HG02981 (cell line): ENCODE measurements around the gene SF1.

ENCODE experiments used
- ATAC-seq: cut with Tn5 transposase; IDR thresholded peaks from one replicate; pipeline ENCODE4 v1.9.1; 2021; ENCODE audit warnings: mild to moderate bottlenecking, moderate library complexity; ENCODE audit not compliant: unreplicated experiment

The SF1 gene

DNA sequence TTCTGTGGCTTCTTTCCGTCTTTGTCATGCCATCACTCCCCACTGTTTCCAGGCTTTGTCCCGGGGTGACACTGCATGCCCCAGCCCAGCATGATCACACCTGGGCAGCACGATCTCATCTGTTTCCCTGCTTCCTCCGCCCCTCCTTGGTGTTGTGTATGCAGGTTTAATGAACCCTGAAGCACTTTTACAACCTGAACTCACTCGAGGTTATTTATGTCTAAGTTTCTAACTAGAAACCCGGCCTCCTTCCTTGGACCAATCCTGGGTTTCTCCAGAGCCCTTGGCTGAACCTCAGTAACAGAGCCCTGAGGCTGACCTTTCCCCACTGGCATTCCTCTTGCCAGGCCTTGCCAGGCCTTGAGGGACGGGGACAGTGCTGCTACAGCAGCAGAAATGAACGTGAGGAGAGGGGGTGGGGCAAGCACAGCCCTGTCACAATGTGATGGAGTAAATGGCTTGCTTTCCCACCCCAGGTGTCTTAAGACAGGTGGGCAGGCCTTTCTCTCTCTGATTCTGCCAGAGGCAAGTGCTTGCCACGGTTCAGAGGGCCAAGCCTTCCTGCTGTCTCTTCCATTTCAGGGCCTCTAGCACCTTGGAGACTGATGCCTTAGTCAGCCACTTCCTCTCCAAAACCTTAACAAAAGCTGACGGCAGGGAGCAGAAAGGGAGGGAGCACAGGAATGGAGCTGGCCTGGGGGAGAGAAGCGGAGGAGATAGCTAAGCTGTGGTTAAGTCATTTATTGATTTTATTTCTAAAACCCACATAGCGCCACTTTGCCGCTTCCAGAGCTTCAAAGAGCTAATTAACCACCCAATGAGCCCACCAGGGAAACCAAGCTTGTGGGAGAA lies 15.4 kb downstream of the SF1 start:
- no peak for ATAC-seq

DNA sequence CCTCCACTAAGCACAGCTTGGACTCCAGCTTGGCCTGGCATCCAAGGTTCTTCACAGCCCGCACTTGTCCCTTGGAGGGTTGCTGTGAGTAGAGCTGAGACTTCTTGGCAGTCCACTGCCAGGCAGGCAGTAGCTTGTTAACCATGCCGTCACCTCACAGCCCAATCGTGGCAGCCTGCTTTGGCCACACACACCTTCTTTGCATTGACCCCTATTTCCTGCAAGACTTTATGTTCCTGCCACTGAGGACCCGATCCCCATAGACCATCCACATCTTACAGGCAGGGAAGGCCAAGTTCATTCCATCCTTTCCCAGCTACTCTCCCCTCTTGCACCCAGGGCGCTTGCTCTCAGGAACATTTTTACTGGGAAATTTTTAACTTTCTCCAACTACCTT lies 16.1 kb downstream of the SF1 start:
- ATAC-seq, result no peak

DNA sequence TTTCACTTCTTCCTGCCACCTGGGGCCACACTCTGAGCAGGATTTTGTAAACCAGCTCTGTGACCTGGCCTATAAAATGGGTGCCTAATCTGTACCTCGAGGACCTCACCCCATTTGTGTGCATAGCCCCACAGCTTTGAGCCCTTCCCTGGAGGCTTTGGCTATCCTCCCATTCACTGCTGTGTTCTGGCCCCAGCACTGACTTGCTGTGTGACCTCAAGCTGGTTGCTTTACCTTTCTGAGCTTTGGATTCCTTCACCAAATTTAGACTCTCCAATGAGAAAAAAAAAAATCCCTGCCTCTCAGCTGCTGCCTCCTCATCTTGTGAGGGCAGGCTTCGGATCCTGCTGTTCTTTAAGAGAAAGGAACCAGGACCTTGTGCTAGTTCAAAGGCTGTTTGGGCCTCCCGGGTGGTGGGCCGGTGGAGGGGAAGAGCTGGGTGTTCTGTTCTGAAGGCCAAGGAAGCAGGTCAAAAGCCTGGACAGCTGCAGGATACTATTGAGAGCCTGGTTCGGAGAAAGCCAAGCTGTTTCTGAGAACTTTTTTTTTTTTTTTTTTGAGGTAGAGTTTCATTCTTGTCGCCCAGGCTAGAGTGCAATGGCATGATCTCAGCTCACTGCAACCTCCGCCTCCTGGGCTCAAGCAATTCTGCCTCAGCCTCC lies 17.5 kb downstream of the SF1 start:
- ATAC-seq, result no peak

DNA sequence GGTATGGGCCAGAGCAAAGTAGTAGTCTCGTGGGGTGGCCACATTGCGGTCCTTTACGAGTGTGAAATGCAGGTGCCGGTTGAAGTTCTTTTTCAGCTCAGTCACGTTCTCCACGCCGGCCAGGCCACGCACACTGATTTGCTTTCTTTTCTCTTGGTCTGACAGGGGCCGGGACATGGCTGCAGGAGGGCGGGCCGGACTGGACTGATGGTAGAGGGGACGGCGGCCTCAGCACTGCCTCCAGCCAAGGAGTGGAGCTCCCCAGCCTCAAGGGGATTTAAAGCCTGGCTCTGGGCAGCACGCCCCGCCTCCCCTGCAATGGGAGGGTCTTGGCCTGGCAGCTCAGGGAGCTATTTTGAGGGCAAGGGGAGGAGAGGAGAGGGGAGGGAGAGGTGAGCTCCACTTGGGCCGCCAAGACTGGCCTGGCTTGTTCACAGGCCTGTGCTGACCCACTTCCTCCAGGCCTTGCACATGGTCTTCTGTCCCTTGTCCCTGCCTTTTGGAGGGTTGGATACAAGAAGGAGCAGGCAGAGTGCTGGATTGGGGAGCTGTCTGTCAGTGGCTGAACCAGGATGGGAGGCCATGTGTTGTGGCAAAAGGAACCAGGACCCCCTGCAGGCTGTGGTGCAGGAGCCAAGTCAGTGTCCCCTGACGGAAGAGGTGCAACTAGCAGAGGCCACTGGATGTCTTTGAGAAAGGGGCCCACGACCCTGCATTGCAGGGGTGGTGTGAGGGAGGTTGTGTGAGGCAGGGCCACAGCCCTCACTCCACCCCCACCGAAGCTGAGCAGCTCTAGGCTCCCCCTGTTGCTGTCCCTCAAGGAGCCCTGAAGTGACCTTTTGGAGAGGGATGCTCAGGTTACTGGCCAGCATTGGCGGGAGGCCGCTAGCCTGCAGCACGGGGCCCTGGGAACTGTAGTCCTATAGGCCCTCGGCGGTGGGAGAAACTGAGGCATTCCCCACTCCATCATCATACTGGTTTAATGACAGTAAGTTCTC lies 18.3 kb downstream of the SF1 start, which contains the start of gene PYGM:
Gene PYGM (minus strand): TSS at position 253 of the 998 bp plus-strand sequence. CDS start 76 bp downstream, at position 177.
- ATAC-seq, result no peak

DNA sequence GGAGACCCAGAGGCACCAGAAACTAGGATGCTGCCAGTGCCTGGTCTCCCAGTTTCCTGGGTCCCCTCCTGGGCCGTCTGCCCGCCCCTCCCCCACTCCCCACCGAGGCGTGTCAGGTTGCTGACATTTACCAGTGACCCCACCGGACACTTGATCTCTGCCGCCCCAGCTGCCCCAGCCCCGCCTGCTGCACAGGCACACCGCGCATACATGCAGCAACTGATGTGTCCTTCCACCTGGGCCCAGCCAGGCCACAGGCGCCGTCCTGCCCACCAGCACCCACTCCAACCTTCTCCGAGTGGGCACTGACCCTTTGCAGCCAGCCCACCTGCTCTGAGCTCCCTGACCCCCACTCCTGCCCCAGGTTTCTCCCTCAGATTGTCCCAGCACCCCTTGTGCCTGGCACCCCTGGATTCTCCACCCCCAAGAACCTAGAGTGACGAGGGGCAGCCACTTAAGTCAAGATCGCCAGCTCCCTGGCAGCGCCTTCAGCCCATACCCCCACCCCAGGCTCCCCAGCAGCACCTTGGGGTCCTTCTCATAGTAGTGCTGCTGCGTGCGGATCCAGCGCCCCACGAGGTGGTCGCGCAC lies 19.1 kb downstream of the SF1 start:
- no peak for ATAC-seq

DNA sequence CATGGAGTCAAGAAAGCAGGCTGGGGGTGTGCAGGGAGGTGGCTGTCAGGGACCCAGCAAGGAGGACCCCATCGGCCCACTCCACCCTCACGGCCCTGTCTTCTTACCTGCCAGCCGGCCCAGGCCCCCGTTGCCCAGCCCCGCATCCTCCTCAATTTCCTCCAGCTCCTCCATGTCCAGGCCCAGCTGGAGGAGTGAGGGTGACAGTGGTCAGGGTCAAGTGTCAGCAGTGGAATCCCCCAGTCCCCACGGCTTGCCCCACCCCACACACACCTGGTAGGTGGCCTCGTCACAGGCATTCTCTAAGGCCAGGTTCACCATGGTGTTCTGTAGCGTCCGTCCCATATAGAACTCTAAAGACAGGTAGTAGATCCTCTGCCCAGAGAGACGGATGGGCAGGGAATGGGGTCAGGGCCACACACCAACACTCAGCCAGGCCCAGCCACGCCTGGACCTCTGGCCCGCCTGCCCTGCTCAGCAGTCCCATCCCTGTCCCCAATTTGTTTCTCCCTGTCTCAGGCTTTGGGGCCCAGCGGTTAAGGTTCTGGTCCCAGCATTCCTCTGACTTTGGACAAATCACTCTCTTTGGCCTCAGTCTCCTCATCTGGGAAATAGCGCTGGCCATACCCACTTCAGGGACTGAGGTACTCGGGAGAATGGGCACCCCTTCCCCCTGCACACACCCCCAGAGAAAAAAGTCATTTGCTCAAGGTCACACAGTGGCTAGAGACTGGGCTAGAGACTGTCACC lies 19.8 kb downstream of the SF1 start:
- ATAC-seq, result no peak

DNA sequence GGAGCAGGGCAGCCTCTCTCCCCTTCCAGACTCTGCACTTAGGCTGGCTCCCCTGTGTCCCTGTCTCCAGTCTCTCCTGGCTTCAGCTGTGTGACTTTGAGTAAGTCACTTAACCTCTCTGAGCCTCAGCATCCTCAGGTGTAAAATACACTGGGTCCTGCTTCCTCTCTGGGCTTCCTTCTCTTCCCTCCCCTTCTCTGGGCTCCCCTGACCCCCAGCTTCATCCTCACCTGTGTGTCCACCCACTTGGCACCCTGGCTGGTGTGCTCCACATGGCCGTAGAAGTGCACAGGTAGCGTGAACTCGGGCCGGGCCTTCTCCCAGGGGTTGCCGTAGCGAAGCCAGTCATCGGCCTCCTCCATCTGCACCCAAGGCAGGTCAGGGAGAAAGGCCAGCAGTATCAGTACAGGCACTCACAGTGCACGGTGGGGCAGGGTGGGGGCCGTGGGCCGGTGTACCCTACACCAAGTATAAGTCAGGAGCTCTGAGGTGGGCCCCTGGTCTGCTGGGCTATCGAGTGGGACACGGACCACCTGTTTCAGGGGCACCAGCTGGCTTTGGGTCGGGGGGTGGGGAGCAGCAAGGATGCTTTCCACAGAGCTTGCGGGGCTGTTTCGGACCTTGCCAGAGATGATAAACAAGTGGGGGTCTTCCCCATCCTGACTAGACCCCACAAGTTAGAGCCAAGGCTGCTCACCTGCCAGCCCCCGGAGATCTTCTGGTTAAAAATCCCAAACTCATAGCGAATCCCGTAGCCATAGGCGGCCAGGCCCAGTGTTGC lies 20.6 kb downstream of the SF1 start:
- ATAC-seq, result no peak

DNA sequence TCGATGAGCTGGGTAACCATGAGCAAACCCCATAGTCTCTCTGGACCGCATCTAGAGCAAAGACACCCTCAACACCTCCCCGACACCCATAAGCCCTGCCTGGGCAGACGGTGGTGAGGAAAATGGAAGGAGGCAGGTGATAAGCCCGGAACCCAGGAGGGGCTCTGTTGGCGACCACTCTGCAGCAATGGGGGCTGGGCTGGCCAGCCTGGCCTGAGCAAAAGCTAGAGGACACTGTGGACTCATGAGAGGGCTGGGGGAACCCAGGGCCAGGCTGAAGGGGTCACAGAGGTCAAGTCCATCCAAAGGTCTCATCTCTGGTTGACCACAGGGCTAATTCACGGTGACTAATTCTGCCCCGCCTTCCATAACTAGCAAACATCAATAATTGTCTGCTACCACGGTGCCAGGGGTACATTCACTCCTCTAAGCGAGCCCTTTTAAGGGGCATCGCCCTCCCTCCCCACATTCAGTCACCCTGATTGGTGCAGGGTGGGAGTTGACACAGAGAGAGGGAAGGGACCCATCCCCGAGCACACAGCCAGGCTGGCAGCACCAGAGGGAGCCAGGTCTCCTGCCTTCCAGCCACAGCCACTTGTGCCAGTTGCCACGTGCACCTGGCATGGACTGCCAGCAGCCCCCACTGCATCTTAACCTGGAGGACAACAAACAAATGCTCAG lies 22.5 kb downstream of the SF1 start:
- ATAC-seq, result no peak

DNA sequence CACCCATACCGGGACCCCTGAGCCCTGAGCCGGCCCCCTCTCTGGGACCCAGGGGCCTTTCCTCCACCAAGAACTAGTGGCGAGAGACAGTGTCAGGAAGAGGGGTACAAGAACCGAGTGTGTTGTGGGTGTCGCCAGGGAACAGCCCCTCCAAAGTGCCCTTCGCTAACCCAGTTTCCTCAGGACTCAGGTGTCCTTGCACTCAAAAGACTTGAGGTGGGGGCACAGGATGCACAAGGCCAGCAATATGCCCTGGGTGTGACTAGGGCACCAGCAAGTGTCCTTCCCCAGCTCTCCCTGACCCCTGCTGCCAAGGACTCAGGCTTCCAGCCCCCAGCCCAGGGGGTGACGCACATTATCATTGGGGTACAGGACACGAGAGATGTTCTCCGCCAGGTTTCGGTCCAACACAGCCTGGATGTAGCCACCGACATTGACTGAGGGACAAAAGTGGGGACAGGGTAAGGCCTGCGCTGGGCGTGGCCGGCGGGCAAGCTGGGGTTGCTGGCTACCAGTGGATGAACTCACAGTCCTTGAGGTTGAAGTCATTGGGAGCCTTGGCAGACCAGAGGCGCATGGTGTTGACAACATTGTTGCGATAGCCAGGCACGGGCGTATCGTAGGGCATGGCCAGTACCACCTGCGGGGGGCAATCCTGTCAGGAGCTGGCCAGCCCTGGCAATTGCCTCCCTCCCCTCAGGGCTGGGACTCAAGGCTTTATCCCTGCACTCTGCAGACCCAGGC lies 23.3 kb downstream of the SF1 start:
- no peak for ATAC-seq

DNA sequence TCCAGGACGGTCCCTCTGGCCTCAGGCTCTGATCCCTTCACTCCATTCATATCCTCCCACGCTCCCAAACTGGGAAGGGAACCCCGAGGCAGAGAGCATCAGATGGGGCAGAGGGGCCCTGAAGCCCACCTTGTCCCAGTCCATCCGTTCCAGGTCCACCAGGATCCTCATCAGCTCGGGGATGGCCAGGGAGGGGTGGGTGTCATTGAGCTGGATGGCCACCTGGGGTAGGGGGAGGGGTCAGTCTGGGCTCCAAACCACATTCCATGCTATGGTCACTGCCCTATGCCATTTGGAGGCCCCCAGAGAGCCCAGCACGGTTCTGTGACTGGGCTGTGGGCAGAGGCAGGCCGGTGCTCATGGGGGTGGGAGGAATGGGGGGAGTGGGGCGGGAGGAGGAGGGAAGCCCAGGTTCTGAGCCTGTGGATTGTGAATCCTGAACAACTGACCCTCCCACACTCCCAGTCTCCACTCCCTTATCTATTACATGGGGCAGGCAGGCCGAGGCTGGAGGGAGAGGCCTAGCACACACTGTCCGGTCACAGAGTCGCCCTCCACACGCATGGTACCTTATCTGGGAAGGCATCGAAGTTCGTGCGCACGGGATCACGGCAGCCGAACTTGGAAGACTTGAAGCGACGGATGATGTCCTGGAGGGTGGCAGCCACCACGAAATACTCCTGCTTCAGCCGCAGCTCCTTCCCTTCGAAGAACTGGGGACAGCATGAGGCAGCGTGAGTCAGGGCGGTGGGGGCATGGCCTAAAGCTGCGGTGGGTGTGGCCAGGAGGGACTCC lies 24.0 kb downstream of the SF1 start:
- ATAC-seq, result no peak

DNA sequence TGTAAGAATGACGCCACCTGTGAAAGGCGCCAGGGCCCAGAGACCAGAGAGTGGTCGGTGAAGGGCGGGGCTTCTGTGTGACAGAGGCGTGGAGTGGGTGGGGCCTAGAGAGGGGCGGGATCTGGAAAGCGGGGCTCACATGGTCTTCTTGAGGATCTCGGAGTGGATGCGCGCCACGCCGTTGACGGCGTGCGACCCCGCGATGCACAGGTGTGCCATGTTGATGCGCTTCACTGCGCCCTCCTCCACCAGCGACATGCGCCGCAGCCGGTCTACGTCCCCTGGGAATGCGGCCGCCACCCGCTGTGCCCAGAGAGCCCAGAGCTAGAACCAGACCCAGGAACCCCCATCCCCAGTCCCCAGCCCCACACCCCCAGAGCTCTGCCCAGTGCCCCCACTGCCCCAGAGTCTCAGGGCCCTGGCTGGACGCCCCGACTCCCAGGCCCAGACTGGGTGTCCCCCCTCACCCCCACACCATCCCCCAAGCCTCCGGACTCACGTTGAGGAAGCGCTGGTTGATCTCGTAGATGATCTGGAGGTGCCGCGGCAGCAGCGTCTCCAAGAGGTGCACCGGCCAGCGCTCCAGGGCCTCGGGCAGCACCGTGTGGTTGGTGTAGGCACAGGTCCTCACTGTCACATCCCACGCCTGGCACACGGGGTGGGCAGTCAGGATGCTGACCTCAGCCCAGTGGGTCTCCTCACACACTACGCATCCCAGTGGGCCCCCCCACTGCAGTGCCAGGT lies 24.8 kb downstream of the SF1 start:
- ATAC-seq, result no peak

DNA sequence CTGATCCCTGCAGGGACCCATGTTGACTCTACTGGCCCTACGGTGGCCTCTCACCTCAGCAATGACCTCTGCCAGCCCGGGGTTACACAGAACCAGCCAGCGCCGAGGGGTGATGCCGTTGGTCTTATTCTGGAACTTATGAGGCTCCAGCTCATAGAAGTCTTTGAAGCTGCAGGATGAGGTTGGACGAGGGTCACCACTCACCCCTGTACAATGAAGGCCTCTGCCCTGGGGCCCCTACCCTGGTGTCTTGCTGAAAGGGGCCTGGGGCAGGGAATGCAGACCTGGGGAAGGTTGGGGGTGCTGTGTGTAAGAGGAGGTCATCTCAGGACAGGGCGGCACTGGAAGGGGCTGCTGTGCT lies 25.3 kb downstream of the SF1 start:
- no peak for ATAC-seq

DNA sequence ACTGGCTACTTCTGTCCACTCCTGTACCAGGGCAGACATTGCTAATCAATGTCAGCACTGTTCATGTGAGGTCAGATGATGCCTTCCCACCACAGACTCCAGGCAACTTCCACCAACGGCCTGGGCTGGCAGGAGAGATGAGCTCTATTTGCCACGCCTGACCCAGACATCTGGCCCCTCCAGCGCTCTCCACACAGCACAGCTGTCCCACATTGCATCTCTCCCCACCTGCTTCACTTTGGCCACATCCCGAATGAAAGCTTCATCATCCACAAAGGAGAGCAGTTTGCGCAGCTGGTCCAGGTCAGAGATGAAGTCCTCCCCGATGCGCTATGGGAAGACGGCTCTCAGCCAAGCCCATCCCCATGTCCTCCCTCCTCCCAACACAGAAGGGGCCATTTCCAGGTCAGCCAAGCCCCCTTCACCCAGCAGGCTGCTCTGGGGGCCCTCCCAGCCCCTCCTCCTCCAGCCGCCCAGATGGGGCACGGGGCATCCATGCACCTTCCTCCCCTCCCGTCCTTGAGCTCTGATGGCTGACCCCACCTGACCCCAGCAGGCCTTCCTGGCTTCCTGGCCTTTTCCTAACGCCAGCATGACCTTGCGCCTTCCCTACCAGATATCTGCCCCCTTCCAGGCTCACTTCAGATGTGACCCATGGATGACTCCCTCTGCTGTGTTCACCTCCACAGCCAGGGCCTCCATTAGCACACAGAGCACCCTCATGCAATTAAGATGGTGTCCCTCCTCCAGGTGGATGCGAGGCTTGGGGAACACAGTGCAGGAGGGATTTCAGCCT lies 26.0 kb downstream of the SF1 start:
- no peak for ATAC-seq

DNA sequence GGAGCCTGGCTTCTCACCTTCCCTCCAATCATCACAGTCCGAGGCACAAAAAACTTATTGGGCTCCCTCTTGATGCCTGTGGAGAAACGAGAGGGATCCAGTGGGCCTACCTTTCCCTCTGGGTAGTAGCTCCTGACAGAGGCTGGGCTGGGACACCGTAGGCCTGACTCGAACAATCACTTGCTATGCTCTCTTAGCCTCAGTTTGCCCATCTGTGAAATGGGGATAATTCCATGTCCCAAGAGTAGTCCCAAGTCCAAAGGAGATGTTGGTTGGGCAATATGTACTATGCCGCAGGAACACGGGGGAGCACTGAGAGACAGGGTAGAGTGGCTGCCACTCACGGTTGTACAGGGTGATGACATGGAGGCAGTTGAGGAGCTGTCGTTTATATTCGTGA lies 26.8 kb downstream of the SF1 start:
- no peak for ATAC-seq

DNA sequence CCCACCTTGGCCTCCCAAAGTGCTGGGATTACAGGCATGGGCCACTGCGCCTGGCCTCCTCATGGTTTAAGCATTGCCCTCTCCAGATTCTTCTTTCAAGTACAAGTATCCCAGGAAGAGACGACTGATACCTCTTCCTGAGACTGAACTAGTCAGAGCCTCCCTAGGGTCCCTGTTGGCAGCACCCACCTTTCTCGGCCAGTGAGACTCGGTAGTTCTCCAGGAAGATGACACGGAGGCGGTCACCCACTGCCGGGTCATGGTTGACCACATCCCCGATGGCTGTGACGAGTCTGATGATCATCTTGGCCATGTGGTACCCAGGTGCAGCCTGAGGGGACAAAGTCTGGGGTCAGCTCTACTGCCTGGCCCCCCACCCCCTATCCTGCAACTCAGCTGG lies 27.2 kb downstream of the SF1 start:
- no peak for ATAC-seq
